ENCODE results near the gene C1orf21. TPM values are rescaled to one million over a fixed set of nuclear protein-coding genes. Genes with fewer than 3 reads are reported as not detected.

Gene C1orf21
- total and polyA plus RNA-seq, 7 experiments from 2014 or later = 0.46 to 8.5 (median 1.7) TPM; not detected in 2

GRCh38 chr1:184389446-184389845, 2.6 kb downstream of the C1orf21 start:
- intact Hi-C loops (cut with micrococcal nuclease) = loop anchor here in 1 of 2 donors (5.0 to 10.0 kb wide), 4 partner anchors 103 to 755 kb away; partner anchors contain the start of genes ARPC5 and TSEN15
- Histone ChIP-seq H3K36me3 (ENCODE audit: control insufficient read depth in 2 of 3, insufficient read depth in 3 of 3, low read length in 3 of 3) (no peaks in the 10 kb centered on the region), H3K27me3 (ENCODE audit: control insufficient read depth in 2 of 2, insufficient read depth in 2 of 2, low read length in 2 of 2) (peaks cover 0 to 3% of the 10 kb centered on the region in 2 donors), H3K4me1 (ENCODE audit: control insufficient read depth in 2 of 2, insufficient read depth in 2 of 2, low read length in 2 of 2) (no peaks in the 10 kb centered on the region), H3K4me3 (ENCODE audit: low read length) (no peak overlapping the region), H3K27ac (ENCODE audit: low read depth, low read length) (no peak overlapping the region), H3K9me3 (ENCODE audit: control insufficient read depth in 2 of 3, low read length in 3 of 3) (no peaks in the 10 kb centered on the region)
- ATAC-seq (no peak), DNase-seq (no peak)
- peaks cover 0 to 2% (median 0%) of the 10 kb centered on the region in 11 donors for H3K9me3 Mint-ChIP-seq
- H3K36me3 Mint-ChIP-seq = no peaks in the 10 kb centered on the region
- H3K27me3 Mint-ChIP-seq = peaks cover 40 to 71% (median 50%) of the 10 kb centered on the region in 5 donors
- no peak overlapping the region for H3K27ac Mint-ChIP-seq
- POLR2A ChIA-PET = no interaction called here
- peaks cover 8 to 27% (median 22%) of the 10 kb centered on the region in 7 donors for H3K4me1 Mint-ChIP-seq
- H3K4me3 Mint-ChIP-seq = no peak overlapping the region
- CTCF ChIA-PET = no interaction called here

GRCh38 chr1:184390889-184391288, 4.1 kb downstream of the C1orf21 start:
- H3K4me1 Mint-ChIP-seq = peaks cover 8 to 20% (median 16%) of the 10 kb centered on the region in 7 donors
- POLR2A ChIA-PET = no interaction called here

GRCh38 chr1:184392067-184392466, 5.2 kb downstream of the C1orf21 start:
- Mint-ChIP-seq H3K9me3 (peaks cover 0 to 2% (median 0%) of the 10 kb centered on the region in 11 donors), H3K36me3 (no peaks in the 10 kb centered on the region), H3K27me3 (peaks cover 32 to 65% (median 36%) of the 10 kb centered on the region in 5 donors), H3K4me3 (no peak overlapping the region), H3K27ac (no peak overlapping the region), H3K4me1 (peaks cover 8 to 17% (median 14%) of the 10 kb centered on the region in 7 donors)
- POLR2A ChIA-PET = no interaction called here
- ATAC-seq (no peak), DNase-seq (no peak)
- H3K4me1 ChIP-seq (ENCODE audit: control insufficient read depth in 2 of 2, insufficient read depth in 2 of 2, low read length in 2 of 2) = no peaks in the 10 kb centered on the region
- no peak overlapping the region for H3K4me3 ChIP-seq (ENCODE audit: low read length)
- H3K36me3 ChIP-seq (ENCODE audit: control insufficient read depth in 2 of 3, insufficient read depth in 3 of 3, low read length in 3 of 3) = no peaks in the 10 kb centered on the region
- intact Hi-C loops (cut with micrococcal nuclease) = no loop called here
- H3K27me3 ChIP-seq (ENCODE audit: control insufficient read depth in 2 of 2, insufficient read depth in 2 of 2, low read length in 2 of 2) = peaks cover 0 to 3% of the 10 kb centered on the region in 2 donors
- H3K27ac ChIP-seq (ENCODE audit: low read depth, low read length) = no peak overlapping the region
- CTCF ChIA-PET = no interaction called here
- no peaks in the 10 kb centered on the region for H3K9me3 ChIP-seq (ENCODE audit: control insufficient read depth in 2 of 3, low read length in 3 of 3)

More at GRCh38 chr1:184390889-184391288, 4.1 kb downstream of the C1orf21 start:
- Histone ChIP-seq H3K36me3 (ENCODE audit: control insufficient read depth in 2 of 3, insufficient read depth in 3 of 3, low read length in 3 of 3) (no peaks in the 10 kb centered on the region), H3K4me1 (ENCODE audit: control insufficient read depth in 2 of 2, insufficient read depth in 2 of 2, low read length in 2 of 2) (no peaks in the 10 kb centered on the region), H3K4me3 (ENCODE audit: low read length) (no peak overlapping the region), H3K27ac (ENCODE audit: low read depth, low read length) (no peak overlapping the region), H3K9me3 (ENCODE audit: control insufficient read depth in 2 of 3, low read length in 3 of 3) (no peaks in the 10 kb centered on the region), H3K27me3 (ENCODE audit: control insufficient read depth in 2 of 2, insufficient read depth in 2 of 2, low read length in 2 of 2) (peaks cover 0 to 3% of the 10 kb centered on the region in 2 donors)
- Mint-ChIP-seq H3K27ac (no peak overlapping the region), H3K9me3 (peaks cover 0 to 2% (median 0%) of the 10 kb centered on the region in 11 donors), H3K27me3 (peaks cover 35 to 62% (median 37%) of the 10 kb centered on the region in 5 donors), H3K4me3 (no peak overlapping the region), H3K36me3 (no peaks in the 10 kb centered on the region)
- intact Hi-C loops (cut with micrococcal nuclease) = no loop called here
- CTCF ChIA-PET = no interaction called here
- ATAC-seq (no peak), DNase-seq (no peak)

- Histone ChIP-seq H3K36me3 (ENCODE audit: control insufficient read depth in 2 of 3, insufficient read depth in 3 of 3, low read length in 3 of 3) (no peaks in the 10 kb centered on the region), H3K9me3 (ENCODE audit: control insufficient read depth in 2 of 3, low read length in 3 of 3) (no peaks in the 10 kb centered on the region), H3K4me3 (ENCODE audit: low read length) (no peak overlapping the region), H3K27ac (ENCODE audit: low read depth, low read length) (no peak overlapping the region), H3K4me1 (ENCODE audit: control insufficient read depth in 2 of 2, insufficient read depth in 2 of 2, low read length in 2 of 2) (no peaks in the 10 kb centered on the region), H3K27me3 (ENCODE audit: control insufficient read depth in 2 of 2, insufficient read depth in 2 of 2, low read length in 2 of 2) (no peaks in the 10 kb centered on the region)
- DNase-seq = no peak
- intact Hi-C loops (cut with micrococcal nuclease) = no loop called here
- ChIA-PET CTCF (no interaction called here), POLR2A (no interaction called here)
- H3K27me3 Mint-ChIP-seq = peaks cover 28 to 63% (median 32%) of the 10 kb centered on the region in 5 donors
- H3K9me3 Mint-ChIP-seq = peaks cover 0 to 2% (median 0%) of the 10 kb centered on the region in 11 donors
- no peak for ATAC-seq
- H3K4me1 Mint-ChIP-seq = peaks cover 4 to 12% (median 9%) of the 10 kb centered on the region in 7 donors
- no peak overlapping the region for H3K4me3 Mint-ChIP-seq
- H3K36me3 Mint-ChIP-seq = no peaks in the 10 kb centered on the region
- H3K27ac Mint-ChIP-seq = no peak overlapping the region
These were observed 6.1 kb downstream of the C1orf21 start for GRCh38 chr1:184392779-184393522.

GRCh38 chr1:184393962-184394361, 7.1 kb downstream of the C1orf21 start:
- POLR2A ChIA-PET = no interaction called here
- Histone ChIP-seq H3K27me3 (ENCODE audit: control insufficient read depth in 2 of 2, insufficient read depth in 2 of 2, low read length in 2 of 2) (no peaks in the 10 kb centered on the region), H3K36me3 (ENCODE audit: control insufficient read depth in 2 of 3, insufficient read depth in 3 of 3, low read length in 3 of 3) (no peaks in the 10 kb centered on the region), H3K4me1 (ENCODE audit: control insufficient read depth in 2 of 2, insufficient read depth in 2 of 2, low read length in 2 of 2) (no peaks in the 10 kb centered on the region), H3K27ac (ENCODE audit: low read depth, low read length) (no peak overlapping the region), H3K4me3 (ENCODE audit: low read length) (no peak overlapping the region), H3K9me3 (ENCODE audit: control insufficient read depth in 2 of 3, low read length in 3 of 3) (no peaks in the 10 kb centered on the region)
- Mint-ChIP-seq H3K36me3 (no peaks in the 10 kb centered on the region), H3K27me3 (peaks cover 19 to 53% (median 22%) of the 10 kb centered on the region in 5 donors), H3K4me3 (no peak overlapping the region), H3K9me3 (no peaks in the 10 kb centered on the region), H3K4me1 (peaks cover 0 to 7% (median 0%) of the 10 kb centered on the region in 7 donors), H3K27ac (no peak overlapping the region)
- CTCF ChIA-PET = no interaction called here
- no peak for DNase-seq
- ATAC-seq = no peak
- intact Hi-C loops (cut with micrococcal nuclease) = no loop called here

- Histone ChIP-seq H3K4me3 (ENCODE audit: low read length) (no peak overlapping the region), H3K4me1 (ENCODE audit: control insufficient read depth in 2 of 2, insufficient read depth in 2 of 2, low read length in 2 of 2) (no peaks in the 10 kb centered on the region), H3K27ac (ENCODE audit: low read depth, low read length) (no peak overlapping the region), H3K36me3 (ENCODE audit: control insufficient read depth in 2 of 3, insufficient read depth in 3 of 3, low read length in 3 of 3) (no peaks in the 10 kb centered on the region), H3K9me3 (ENCODE audit: control insufficient read depth in 2 of 3, low read length in 3 of 3) (no peaks in the 10 kb centered on the region), H3K27me3 (ENCODE audit: control insufficient read depth in 2 of 2, insufficient read depth in 2 of 2, low read length in 2 of 2) (no peaks in the 10 kb centered on the region)
- ATAC-seq (no peak), DNase-seq (no peak)
- ChIA-PET CTCF (no interaction called here), POLR2A (no interaction called here)
- no peak overlapping the region for H3K4me3 Mint-ChIP-seq
- peaks cover 13 to 45% (median 20%) of the 10 kb centered on the region in 5 donors for H3K27me3 Mint-ChIP-seq
- no peaks in the 10 kb centered on the region for H3K36me3 Mint-ChIP-seq
- no peaks in the 10 kb centered on the region for H3K9me3 Mint-ChIP-seq
- intact Hi-C loops (cut with micrococcal nuclease) = no loop called here
- H3K4me1 Mint-ChIP-seq = peaks cover 0 to 8% (median 0%) of the 10 kb centered on the region in 7 donors
- no peak overlapping the region for H3K27ac Mint-ChIP-seq
These were observed 8.5 kb downstream of the C1orf21 start for GRCh38 chr1:184395370-184395769.
